HepG2 (cell line): ENCODE results near the gene NEK8. TPM values are rescaled to one million over a fixed set of nuclear protein-coding genes. Genes with fewer than 3 reads are reported as not detected.

Experiments used
- GABPB1 ChIP-seq: IDR thresholded peaks from 2 replicates; pipeline ENCODE4 v1.6.1; 2016; ENCODE audit warnings: mild to moderate bottlenecking, missing genetic modification reagents, moderate library complexity, missing compliant biosample characterization
- HOXD1 ChIP-seq: sonication (generic); formaldehyde crosslinking; IDR thresholded peaks from 2 replicates; pipeline ENCODE4 v1.5.0; 2020; ENCODE audit warnings: missing genetic modification reagents
- KLF6 ChIP-seq: IDR thresholded peaks from 2 replicates; pipeline ENCODE4 v1.8.0; 2016; ENCODE audit warnings: missing biosample characterization, missing genetic modification reagents
- MIER3 ChIP-seq: IDR thresholded peaks from 2 replicates; pipeline ENCODE4 v1.6.1; 2016; ENCODE audit warnings: missing compliant biosample characterization, borderline replicate concordance
- PHF5A ChIP-seq: IDR thresholded peaks from one replicate; pipeline ENCODE4 v1.6.1; 2018; ENCODE audit warnings: low read depth, missing genetic modification reagents; ENCODE audit not compliant: unreplicated experiment
- POGZ ChIP-seq: sonication (generic); formaldehyde crosslinking; IDR thresholded peaks from 2 replicates; pipeline ENCODE4 v1.4.0; 2020; ENCODE audit warnings: mild to moderate bottlenecking, missing genetic modification reagents
- SOX13 ChIP-seq, 3 experiments: fragments of 450-650 bp in 1 of 3; sonication (generic) in 1 of 3; formaldehyde crosslinking in 1 of 3; IDR thresholded peaks in 2 of 3; conservative IDR thresholded peaks in 1 of 3; 2 replicates each; pipeline versions ENCODE4 v1.5.0 to v1.6.1; 2016 to 2020; ENCODE audit warnings: antibody characterized with exemption in 1 of 3, mild to moderate bottlenecking in 1 of 3, missing compliant biosample characterization in 1 of 3, missing genetic modification reagents in 1 of 3, moderate library complexity in 1 of 3
- TEAD2 ChIP-seq: sonication (generic); formaldehyde crosslinking; IDR thresholded peaks from 2 replicates; pipeline ENCODE4 v1.9.0; 2021; ENCODE audit warnings: missing genetic modification reagents
- XRCC5 ChIP-seq: fragments of 200-400 bp; formaldehyde crosslinking; optimal IDR thresholded peaks from 2 replicates; pipeline ENCODE3; 2017; ENCODE audit warnings: mild to moderate bottlenecking, low read length
- ZC3H4 ChIP-seq: sonication (generic); formaldehyde crosslinking; IDR thresholded peaks from 2 replicates; pipeline ENCODE4 v1.4.0; 2020; ENCODE audit warnings: missing genetic modification reagents, borderline replicate concordance
- ZFY ChIP-seq: sonication (generic); formaldehyde crosslinking; IDR thresholded peaks from 2 replicates; pipeline ENCODE4 v1.4.0; 2020; ENCODE audit warnings: missing genetic modification reagents
- ZNF232 ChIP-seq: sonication (generic); formaldehyde crosslinking; IDR thresholded peaks from 2 replicates; pipeline ENCODE4 v1.4.0; 2020; ENCODE audit warnings: missing genetic modification reagents, borderline replicate concordance
- ZNF263 ChIP-seq: sonication (generic); formaldehyde crosslinking; IDR thresholded peaks from 2 replicates; pipeline ENCODE4 v1.4.0; 2020; ENCODE audit warnings: missing genetic modification reagents
- ZNF331 ChIP-seq: sonication (generic); formaldehyde crosslinking; IDR thresholded peaks from 2 replicates; pipeline ENCODE4 v1.4.0; 2020; ENCODE audit warnings: missing genetic modification reagents
- ZNF512 ChIP-seq: sonication (generic); formaldehyde crosslinking; IDR thresholded peaks from 2 replicates; pipeline ENCODE4 v1.4.0; 2020; ENCODE audit warnings: mild to moderate bottlenecking, missing genetic modification reagents
- ZNF580 ChIP-seq: IDR thresholded peaks from 2 replicates; pipeline ENCODE4 v1.6.1; 2016; ENCODE audit warnings: low read depth, borderline replicate concordance
- ZSCAN25 ChIP-seq: sonication (generic); formaldehyde crosslinking; IDR thresholded peaks from 2 replicates; pipeline ENCODE4 v1.8.0; 2022; ENCODE audit warnings: mild to moderate bottlenecking, missing genetic modification reagents
- ZSCAN29 ChIP-seq: sonication (generic); formaldehyde crosslinking; conservative IDR thresholded peaks from 2 replicates; pipeline ENCODE4 v1.4.0; 2020; ENCODE audit warnings: mild to moderate bottlenecking, missing genetic modification reagents
- polyA plus RNA-seq, 8 experiments: library from polyadenylated mRNA; depleted of rRNA in 3 of 8; stranded (reverse) in 7 of 8; unstranded in 1 of 8; fragments of >200 nt; fragmentation: Illumina TruSeq in 4 of 8; extraction: Trizol in 4 of 8; gene quantifications; 2 replicates each; pipeline versions ENCODE4 v1.2.1 to v1.2.3, GENCODE V29; 2011 to 2016; ENCODE audit warnings: low read depth in 4 of 8, missing spikeins in 1 of 8, mixed read lengths in 1 of 8; ENCODE audit not compliant: insufficient read depth in 1 of 8
- total RNA-seq, 5 experiments: library from RNA; depleted of rRNA; stranded (reverse); fragments of >200 nt; fragmentation: Illumina TruSeq; extraction: Trizol; gene quantifications; 2 replicates each; pipeline ENCODE4 v1.2.3, GENCODE V29; 2016; ENCODE audit warnings: low read depth in 1 of 5
- TF ChIP-seq, protein P1 (sequence below): IDR thresholded peaks from 2 replicates; pipeline ENCODE4 v1.6.1; 2016; ENCODE audit warnings: missing biosample characterization, missing genetic modification reagents, low read depth
- TF ChIP-seq, protein P2 (sequence below): sonication (generic); formaldehyde crosslinking; IDR thresholded peaks from 2 replicates; pipeline ENCODE4 v1.4.0; 2020; ENCODE audit warnings: missing genetic modification reagents, borderline replicate concordance
- TF ChIP-seq, protein P3 (sequence below): sonication (generic); formaldehyde crosslinking; IDR thresholded peaks from 2 replicates; pipeline ENCODE4 v1.4.0; 2020; ENCODE audit warnings: missing genetic modification reagents, borderline replicate concordance

Gene NEK8
- total and polyA plus RNA-seq, 2 of the 13 experiments (the other 11 are each of a cell fraction or from before 2014, with no cell fraction given) = 5.8 to 13.5 TPM

DNA sequence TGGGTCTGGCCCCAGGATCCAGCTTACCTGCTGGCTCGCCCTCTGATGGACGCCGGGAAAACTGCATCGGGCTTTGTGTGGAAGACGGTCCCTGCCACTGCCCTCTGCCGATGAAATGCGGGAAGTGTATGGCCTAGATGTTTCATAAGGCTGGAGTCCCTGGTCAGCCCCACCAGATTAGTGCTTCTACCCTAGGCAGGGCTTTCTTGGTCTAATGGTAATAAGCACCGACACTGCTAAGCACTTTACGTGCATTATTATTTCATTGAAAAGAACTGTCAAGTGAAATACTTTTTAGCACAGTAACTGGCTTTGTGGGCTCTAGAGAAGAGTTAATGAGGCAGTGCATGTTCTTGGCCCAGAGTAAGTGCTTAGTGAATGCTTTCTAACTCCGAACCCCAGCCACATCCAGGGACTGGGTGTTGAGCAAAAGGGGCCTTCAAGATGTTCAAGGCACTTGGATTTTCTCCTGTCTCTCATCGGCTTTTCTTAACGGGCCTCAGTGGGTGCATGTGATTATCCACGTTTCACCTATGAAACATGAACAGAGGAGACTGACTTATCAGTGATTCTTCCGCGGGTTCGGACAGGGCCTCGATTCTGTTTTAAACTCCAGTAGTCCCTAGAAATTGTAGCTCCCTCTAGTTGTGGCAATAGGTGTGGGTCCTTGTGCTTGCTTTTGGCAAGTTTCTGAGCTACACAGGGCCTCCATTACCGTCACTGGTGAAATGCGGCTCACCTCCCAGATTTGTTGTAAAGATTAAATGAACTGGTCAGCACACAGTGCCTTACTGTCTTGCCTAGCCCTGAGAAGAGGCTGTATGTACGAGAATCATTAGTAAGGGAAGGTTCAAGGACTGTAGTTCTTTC, 21.8 kb downstream of the NEK8 start (continued):
- TF ChIP-seq TEAD2 (CRISPR knock-in tag) = no peak
- TF ChIP-seq, protein P1, sequence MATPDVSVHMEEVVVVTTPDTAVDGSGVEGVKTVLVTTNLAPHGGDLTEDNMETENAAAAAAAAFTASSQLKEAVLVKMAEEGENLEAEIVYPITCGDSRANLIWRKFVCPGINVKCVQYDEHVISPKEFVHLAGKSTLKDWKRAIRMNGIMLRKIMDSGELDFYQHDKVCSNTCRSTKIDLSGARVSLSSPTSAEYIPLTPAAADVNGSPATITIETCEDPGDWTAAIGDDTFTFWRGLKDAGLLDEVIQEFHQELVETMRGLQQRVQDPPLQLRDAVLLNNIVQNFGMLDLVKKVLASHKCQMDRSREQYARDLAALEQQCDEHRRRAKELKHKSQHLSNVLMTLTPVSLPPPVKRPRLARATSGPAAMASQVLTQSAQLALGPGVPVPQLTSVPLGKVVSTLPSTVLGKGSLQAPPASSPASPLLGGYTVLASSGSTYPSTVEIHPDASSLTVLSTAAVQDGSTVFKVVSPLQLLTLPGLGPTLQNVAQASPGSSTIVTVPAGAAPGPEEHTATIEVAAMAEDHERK = no peak
- TF ChIP-seq, protein P2, sequence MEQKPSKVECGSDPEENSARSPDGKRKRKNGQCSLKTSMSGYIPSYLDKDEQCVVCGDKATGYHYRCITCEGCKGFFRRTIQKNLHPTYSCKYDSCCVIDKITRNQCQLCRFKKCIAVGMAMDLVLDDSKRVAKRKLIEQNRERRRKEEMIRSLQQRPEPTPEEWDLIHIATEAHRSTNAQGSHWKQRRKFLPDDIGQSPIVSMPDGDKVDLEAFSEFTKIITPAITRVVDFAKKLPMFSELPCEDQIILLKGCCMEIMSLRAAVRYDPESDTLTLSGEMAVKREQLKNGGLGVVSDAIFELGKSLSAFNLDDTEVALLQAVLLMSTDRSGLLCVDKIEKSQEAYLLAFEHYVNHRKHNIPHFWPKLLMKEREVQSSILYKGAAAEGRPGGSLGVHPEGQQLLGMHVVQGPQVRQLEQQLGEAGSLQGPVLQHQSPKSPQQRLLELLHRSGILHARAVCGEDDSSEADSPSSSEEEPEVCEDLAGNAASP (CRISPR knock-in tag) = peak; percentile 50; the same call in 1 of the 2 replicates
- TF ChIP-seq ZFY (CRISPR knock-in tag) = peak; percentile 46; the same call in 1 of the 2 replicates
- peak; percentile 45 for TF ChIP-seq PHF5A (CRISPR knock-in tag)
- no peak for TF ChIP-seq ZSCAN25
- TF ChIP-seq ZNF580 (CRISPR knock-in tag) = peak; percentile 63; the same call in 1 of the 2 replicates
- TF ChIP-seq ZNF512 (CRISPR knock-in tag) = no peak
- peak; percentile 69; the same call in 1 of the 2 replicates for TF ChIP-seq ZNF331 (CRISPR knock-in tag)
- TF ChIP-seq GABPB1 = peak; percentile 62
- TF ChIP-seq POGZ = peak; percentile 24; the same call in 1 of the 2 replicates
- TF ChIP-seq MIER3 (CRISPR knock-in tag) = peak; percentile 59; the same call in 1 of the 2 replicates
- TF ChIP-seq ZC3H4 = 0 out of 2 replicates have a peak, but pooled peaks have one; percentile 16
- TF ChIP-seq HOXD1 (CRISPR knock-in tag) = no peak
- TF ChIP-seq SOX13 (IDR thresholded peaks at IDR 0.05) = no peak
- TF ChIP-seq SOX13 (CRISPR knock-in tag; conservative IDR thresholded peaks at IDR 0.05 in 1 of 2, IDR thresholded peaks at IDR 0.05 in 1 of 2) = peak in 1 of 2 experiments; percentile 25; a peak in 1 of 4 replicates
- TF ChIP-seq, protein P3, sequence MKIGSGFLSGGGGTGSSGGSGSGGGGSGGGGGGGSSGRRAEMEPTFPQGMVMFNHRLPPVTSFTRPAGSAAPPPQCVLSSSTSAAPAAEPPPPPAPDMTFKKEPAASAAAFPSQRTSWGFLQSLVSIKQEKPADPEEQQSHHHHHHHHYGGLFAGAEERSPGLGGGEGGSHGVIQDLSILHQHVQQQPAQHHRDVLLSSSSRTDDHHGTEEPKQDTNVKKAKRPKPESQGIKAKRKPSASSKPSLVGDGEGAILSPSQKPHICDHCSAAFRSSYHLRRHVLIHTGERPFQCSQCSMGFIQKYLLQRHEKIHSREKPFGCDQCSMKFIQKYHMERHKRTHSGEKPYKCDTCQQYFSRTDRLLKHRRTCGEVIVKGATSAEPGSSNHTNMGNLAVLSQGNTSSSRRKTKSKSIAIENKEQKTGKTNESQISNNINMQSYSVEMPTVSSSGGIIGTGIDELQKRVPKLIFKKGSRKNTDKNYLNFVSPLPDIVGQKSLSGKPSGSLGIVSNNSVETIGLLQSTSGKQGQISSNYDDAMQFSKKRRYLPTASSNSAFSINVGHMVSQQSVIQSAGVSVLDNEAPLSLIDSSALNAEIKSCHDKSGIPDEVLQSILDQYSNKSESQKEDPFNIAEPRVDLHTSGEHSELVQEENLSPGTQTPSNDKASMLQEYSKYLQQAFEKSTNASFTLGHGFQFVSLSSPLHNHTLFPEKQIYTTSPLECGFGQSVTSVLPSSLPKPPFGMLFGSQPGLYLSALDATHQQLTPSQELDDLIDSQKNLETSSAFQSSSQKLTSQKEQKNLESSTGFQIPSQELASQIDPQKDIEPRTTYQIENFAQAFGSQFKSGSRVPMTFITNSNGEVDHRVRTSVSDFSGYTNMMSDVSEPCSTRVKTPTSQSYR (CRISPR knock-in tag) = 0 out of 2 replicates have a peak, but pooled peaks have one; percentile 8
- peak; percentile 32; the same call in 1 of the 2 replicates for TF ChIP-seq ZNF263 (CRISPR knock-in tag)
- TF ChIP-seq KLF6 (CRISPR knock-in tag) = peak; percentile 34; the same call in 1 of the 2 replicates
- no peak for TF ChIP-seq ZNF232 (CRISPR knock-in tag)
- TF ChIP-seq XRCC5 = peak; percentile 95
- TF ChIP-seq ZSCAN29 (CRISPR knock-in tag) = no peak
